GM13977 (cell line): ENCODE results near the gene GPRC5B.

ENCODE experiments used
- DNase-seq: peaks from one replicate; pipeline ENCODE4 v3.0.0; 2012; ENCODE audit warnings: low spot score
- CTCF ChIP-seq: IDR thresholded peaks from 2 replicates; pipeline ENCODE4 v1.5.1; 2012; ENCODE audit warnings: mild to moderate bottlenecking, control low read depth; ENCODE audit not compliant: insufficient read depth; ENCODE audit errors: extremely low read depth, missing control alignments
- in situ Hi-C: fragments of 300-500 bp; cut with MboI; formaldehyde crosslinking; loops from one replicate; pipeline ENCODE4 v1.12.0; 2022; ENCODE audit warnings: low sequenced_read_pairs, low pct_unique_long_range_greater_than_20kb, mixed read lengths, inconsistent platforms; ENCODE audit not compliant: unreplicated experiment

The GPRC5B gene

GRCh38 chr16:19853742-19854542, 30.7 kb downstream of the GPRC5B start:
- TF ChIP-seq CTCF: no peak
- in situ Hi-C loops: no loop called here
- DNase-seq: no peak

- no peak for TF ChIP-seq CTCF
- DNase-seq: no peak
Measured at GRCh38 chr16:19853132-19853741, 31.4 kb downstream of the GPRC5B start.

GRCh38 chr16:19851476-19851875, 33.2 kb downstream of the GPRC5B start:
- no peak for DNase-seq
- no peak for TF ChIP-seq CTCF
- in situ Hi-C loops: no loop called here

More at GRCh38 chr16:19853132-19853741, 31.4 kb downstream of the GPRC5B start:
- in situ Hi-C loops: no loop called here

GRCh38 chr16:19850131-19850817, 34.4 kb downstream of the GPRC5B start:
- TF ChIP-seq CTCF: no peak
- DNase-seq: no peak
- in situ Hi-C loops: no loop called here

- in situ Hi-C loops: no loop called here
- DNase-seq: no peak
- TF ChIP-seq CTCF: no peak
Measured at GRCh38 chr16:19848756-19849155, 35.9 kb downstream of the GPRC5B start.

- in situ Hi-C loops: no loop called here
- no peak for DNase-seq
- TF ChIP-seq CTCF: no peak
Measured at GRCh38 chr16:19846436-19846835, 38.2 kb downstream of the GPRC5B start.
